Umbilical cord (tissue), 2 donors: Measurements from ENCODE around the gene MYLK3. TPM values are rescaled to one million over a fixed set of nuclear protein-coding genes. Genes with fewer than 3 reads are reported as not detected.
A peak's percentile ranks its signal among the peaks of the same experiment; 100 is the strongest.

Source experiments
- DNase-seq: peaks from one replicate; pipeline ENCODE4 v3.0.0-alpha.2; 2015; ENCODE audit warnings: low spot score
- total RNA-seq: library from RNA; depleted of rRNA; stranded (reverse); fragments of >200 nt; gene quantifications from one replicate; pipeline ENCODE4 v1.2.3, GENCODE V29; 2014; ENCODE audit warnings: low replicate concordance; ENCODE audit not compliant: insufficient read depth

The MYLK3 gene
- total RNA-seq, 1 donor from 2014 or later: 1.4 TPM

GRCh38 chr16:46728806-46729205 is 19.3 kb downstream of the MYLK3 start:
- DNase-seq: no peak

DNA sequence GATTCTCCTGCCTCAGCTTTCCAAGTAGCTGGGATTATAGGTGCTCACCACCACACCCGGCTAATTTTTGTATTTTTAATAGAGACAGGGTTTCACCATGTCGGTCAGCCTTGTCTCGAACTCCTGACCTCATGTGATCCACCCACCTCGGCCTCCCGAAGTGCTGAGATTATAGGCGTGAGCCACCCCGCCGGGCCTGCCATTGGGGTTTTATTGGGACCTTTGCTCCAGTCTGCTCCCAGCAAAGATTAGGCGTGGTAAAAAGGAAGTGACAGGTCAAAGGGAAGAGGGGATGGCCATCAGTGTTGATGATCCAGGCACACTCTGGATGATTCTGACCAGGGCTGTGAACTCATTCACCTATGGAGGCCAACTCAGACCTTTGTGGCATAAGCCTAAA is 20.5 kb downstream of the MYLK3 start:
- no peak for DNase-seq

DNA sequence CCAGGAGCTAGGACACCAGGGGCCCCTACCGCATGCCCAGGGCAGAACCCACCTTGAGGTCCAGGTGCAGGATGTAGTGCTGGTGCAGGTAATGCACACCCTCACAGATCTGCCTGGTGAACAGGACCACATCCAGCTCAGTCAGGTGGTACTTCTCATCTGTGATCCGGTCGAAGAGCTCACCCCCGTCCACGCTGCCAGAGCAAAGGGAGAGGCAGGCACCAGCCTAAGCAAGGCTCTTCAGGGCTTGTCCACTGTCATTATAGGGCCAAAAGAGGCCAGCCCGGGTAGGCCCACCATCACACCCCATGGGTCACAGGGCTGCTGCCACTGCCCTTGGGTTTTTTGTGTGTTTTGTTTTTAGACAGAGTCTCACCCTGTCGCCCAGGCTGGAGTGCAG is 21.0 kb downstream of the MYLK3 start:
- no peak for DNase-seq

- no peak for DNase-seq
These were observed 26.3 kb downstream of the MYLK3 start for GRCh38 chr16:46721885-46722284.

- no peak for DNase-seq
These were observed 27.5 kb downstream of the MYLK3 start for GRCh38 chr16:46720619-46721018.

DNA sequence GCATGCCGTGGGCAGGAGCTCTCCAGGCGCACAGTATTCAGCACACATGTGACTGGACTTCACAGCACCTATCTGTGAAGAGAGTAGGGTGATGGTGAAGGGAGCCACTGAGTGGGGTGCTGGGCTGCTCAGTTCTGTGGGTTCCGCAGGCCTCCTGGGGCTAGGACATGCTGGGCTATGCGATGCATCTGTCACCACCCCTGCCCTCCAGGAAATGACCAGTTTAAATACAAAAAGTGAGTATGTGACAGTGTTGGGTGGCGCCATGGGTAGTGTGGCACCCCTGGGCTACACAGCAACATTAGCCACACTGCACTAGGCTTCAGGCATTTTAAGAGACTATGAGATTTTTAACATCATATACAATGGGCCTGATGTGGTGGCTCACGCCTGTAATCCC is 28.6 kb downstream of the MYLK3 start:
- no peak for DNase-seq

- DNase-seq: no peak
These were observed 29.9 kb downstream of the MYLK3 start for GRCh38 chr16:46718214-46718613.

- no peak for DNase-seq
These were observed 30.5 kb downstream of the MYLK3 start for GRCh38 chr16:46717692-46718091.

DNA sequence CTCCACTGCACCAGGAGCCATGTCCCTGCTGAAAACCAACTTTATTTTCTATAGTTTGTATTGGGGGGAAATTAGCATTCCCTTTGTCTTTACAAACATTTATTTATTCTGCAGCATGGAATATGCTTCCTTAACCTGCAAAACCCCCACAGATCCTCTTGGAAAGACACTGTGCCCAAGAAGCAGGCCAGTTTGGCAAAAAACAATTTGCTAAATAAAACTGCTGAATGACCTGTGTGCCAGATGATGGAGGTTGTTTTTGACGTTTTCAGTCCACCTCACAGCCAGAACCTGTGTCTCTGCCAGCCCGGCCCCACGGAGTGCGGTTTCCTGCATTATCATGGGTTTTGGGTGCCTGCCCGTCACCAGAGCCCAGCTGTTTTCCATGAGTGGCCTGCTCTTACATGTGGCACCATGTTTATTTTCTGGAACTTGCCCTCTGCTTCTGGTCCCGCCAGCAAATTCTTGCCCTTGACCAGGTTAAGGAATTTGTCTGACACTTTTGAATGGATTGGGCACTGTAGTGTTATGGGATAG is 32.3 kb downstream of the MYLK3 start:
- DNase-seq: no peak

- DNase-seq: no peak
These were observed 33.1 kb downstream of the MYLK3 start for GRCh38 chr16:46714797-46715591.

GRCh38 chr16:46713634-46714033 is 34.5 kb downstream of the MYLK3 start:
- DNase-seq: peak; percentile 42

DNA sequence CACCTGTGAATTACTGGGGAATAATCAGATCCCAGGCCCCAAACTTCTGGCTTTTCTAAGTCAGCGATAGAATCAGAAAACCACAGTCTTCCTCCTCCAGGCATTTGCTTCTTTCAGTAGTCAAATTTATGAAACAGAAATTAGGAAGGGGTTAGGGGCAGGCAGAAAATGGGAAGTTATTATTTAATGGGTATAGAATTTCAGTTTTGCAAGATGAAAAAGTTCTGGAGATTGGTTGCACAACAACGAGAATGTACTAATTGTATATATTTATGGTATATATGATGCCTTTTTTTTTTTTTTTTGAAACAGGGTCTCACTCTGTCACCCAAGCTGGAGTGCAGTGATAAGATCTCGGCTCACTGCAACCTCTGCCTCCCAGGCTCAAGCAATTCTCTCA is 35.2 kb downstream of the MYLK3 start:
- DNase-seq: no peak

GRCh38 chr16:46711106-46712058 is 36.8 kb downstream of the MYLK3 start:
- no peak for DNase-seq

- no peak for DNase-seq
These were observed 38.6 kb downstream of the MYLK3 start for GRCh38 chr16:46709469-46710005.

DNA sequence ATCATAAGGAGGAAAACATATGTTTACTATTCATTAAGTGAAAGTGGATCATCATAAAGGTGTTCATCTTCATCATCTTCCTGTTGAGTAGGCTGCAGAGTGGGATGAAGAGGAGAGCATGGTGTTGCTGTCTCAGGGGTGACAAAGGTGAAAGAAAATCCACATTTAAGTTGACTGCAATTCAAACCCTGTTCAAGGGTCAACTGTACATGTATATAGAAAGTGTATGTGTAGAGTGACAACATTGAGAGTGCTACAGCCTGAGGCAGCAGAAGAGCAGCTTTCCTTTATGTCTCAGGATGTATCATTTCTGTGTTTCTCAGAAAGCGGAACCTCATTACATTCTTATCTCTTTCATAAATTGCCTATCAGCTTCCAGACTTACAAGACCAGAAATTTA is 41.5 kb downstream of the MYLK3 start:
- DNase-seq: no peak

DNA sequence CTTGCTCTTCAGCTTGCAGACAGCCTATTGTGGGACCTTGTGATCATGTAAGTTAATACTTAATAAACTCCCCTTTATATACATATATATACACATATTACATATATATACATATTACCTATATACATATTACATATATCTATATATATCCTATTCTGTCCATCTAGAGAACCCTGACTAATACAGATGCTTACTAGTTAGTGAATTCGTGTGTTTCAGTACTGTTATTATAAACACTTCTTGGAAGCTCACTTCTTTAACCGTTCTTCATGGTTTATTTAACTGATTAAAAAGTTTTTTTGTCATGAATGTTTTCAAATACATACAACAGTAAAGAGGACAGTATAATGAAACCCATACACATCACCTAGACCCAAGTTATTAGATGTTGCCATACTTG is 46.1 kb downstream of the MYLK3 start:
- no peak for DNase-seq

- DNase-seq: no peak
These were observed 46.5 kb downstream of the MYLK3 start for GRCh38 chr16:46701615-46702014.

DNA sequence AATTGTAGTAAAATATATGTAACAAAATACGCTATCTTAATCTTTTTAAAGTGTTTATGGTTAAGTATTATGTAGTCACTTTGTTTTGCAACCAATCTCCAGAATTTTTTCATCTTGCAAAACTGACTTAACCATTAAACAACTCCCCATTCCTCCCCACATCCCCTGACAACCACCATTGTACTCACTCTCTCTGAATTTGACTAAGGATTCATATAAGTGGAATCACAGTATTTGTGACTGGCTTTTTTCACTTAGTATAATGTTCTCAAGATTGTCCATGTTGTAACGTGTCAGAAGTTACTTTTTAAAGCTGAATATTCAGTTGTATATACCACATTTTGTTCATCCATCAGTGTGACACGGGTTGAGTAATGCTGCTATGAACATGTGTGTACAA is 48.1 kb downstream of the MYLK3 start:
- no peak for DNase-seq

GRCh38 chr16:46696957-46697356 is 51.2 kb downstream of the MYLK3 start:
- no peak for DNase-seq

DNA sequence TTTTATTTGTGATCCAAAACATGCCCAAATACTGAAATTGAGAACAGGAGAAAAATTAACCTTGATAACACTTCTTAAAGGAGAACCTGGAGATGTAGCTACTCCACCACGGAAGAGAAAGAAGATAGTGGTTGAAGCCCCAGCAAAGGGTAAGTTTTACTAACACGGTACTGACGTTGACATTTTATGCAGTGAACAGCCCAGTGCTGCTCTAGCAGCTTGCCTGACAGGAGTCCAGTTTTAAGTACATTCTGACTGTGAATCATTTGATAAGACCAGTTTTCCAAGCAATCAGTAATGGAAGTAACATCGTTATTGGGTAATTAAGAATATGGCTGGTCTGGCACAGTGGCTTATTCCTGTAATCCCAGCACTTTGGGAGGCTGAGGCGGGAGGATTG is 52.2 kb downstream of the MYLK3 start:
- DNase-seq: no peak

DNA sequence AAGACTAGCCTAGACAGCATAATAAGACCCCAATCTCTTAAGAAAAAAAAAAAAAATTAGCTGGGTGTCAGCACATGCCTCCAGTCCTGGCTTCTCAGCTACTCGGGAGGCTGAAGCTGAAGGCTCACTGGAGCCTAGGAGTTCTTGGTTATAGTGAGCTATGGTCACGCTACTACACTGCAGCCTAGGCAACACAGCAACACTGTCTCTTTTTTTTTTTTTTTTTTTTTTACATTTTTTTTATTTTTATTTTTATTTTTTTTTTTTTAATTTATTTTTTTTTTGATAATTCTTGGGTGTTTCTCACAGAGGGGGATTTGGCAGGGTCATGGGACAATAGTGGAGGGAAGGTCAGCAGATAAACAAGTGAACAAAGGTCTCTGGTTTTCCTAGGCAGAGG is 54.5 kb downstream of the MYLK3 start:
- DNase-seq: no peak

DNA sequence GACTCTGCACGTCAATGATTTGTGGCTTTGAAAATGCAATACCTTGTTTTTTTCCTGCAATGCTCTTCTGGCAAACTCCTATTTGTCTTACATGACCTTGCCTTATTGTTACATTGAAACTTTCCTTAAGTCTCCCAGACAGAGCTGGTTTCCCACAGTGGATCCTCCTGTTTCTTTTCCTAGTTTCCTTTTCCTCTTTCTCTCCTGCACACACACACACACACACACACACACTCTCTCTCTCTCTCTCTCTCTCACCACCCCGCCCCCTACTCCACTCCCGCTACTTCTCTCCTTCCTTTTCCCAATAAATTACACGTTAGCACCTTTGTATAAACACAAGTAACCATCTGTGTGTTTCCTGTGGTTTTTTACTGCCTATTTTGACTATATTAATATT is 56.4 kb downstream of the MYLK3 start:
- no peak for DNase-seq
